ENCODE data around the gene DMKN.
"Not testable (repeated sequence)": the region's sequence is repeated elsewhere in the genome, so short reads cannot be mapped to it uniquely, and the experiment has no call there.

Gene DMKN

GRCh38 chr19:35462476-35462953 lies 50.9 kb downstream of the DMKN start:
- DNase-seq (ENCODE audit: low read depth, low spot score) = no peak

DNA sequence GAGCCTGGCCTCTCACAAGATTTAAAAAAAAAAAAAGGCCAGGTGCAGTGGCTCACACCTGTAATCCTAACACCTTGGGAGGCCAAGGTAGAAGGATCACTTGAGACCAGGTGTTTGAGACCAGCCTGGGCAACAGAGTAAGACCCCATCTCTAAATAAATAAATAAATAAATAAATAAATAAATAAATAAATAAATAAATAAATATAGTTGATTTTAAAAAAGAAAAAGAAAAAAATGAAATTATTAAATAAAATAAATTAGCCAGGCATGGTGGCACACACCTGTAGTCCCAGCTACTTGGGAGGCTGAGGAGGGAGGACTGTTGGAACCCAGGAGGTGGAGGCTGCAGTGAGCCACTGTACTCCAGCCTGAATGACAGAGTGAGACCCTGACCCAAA lies 51.7 kb downstream of the DMKN start:
- DNase-seq (ENCODE audit: low read depth, low spot score) = not testable (repeated sequence)

DNA sequence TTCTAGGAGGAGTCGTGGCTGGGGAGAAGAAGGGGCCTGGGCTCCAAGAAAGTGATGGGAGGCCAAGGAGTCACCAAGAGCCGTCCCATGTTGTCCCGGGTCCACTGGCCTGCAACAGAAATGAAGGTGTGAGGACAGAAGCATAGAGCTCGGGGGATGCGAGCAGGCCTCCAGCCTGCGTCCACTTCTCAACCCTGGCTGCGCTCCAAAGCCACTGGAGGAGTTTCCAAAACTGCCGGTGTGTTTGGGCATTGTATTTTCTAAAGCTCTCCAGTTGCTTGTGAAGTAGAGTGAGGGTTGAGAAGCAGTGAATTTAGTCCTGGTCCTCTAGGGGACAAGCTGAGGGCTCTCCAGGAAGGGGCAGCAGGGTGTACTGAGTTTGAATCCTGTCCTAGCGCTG lies 52.4 kb downstream of the DMKN start:
- DNase-seq (ENCODE audit: low read depth, low spot score) = no peak

- no peak for DNase-seq (ENCODE audit: low read depth, low spot score)
Observed at GRCh38 chr19:35460608-35461007, 52.8 kb downstream of the DMKN start.

DNA sequence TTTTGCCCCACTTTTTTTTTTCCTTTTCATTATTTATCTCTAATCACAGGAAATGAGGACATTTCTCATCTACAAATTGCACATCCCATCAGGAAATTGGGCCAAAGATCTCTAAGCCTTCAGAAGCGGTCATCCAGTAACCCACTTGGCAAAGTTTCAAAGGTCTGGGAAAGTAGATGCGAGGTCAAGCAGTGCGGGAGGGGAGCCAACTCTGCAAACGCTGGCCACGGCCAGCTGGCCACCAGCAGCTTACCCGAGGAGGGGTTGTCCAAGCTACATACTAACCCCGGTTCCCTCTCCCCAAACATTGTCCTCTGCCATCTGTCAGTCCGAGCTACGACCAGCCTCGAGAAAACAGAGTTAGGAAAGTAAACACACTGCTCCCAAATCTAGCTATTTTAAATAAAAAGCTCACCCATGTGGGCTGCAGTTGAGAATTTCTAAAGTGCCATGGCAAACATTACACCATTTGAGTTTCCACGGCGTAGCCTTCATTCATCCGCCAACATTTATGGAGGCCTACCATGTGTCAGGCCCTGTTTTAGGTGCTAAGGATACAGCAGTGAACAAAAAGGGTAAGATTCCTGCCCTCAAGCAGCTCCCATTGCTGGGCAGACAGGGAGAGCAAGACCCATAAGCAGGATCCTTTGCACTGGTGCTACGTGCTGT lies 53.9 kb downstream of the DMKN start:
- DNase-seq (ENCODE audit: low read depth, low spot score) = no peak

GRCh38 chr19:35458731-35459391 lies 54.6 kb downstream of the DMKN start:
- no peak for DNase-seq (ENCODE audit: low read depth, low spot score)

- no peak for DNase-seq (ENCODE audit: low read depth, low spot score)
Observed at GRCh38 chr19:35458192-35458591, 55.3 kb downstream of the DMKN start.

DNA sequence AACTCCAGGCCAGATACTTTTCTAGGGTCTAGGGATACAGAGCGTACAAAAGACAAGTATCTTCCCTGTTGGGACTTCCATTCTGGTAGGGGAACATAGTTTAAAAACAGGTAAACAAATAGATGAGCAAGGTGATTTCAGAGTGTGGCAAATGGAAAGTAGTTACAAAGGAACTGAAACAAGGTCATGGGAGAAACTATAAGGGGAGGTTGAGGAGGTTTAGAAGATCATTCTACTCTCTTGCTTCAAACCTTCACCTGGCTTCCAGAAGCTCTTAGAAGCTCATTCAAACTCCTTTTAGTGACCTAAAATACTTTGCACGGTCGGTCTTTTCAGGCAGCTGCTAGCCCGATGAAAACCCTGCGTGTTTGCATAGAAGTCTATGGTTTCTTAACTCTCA lies 56.3 kb downstream of the DMKN start:
- DNase-seq (ENCODE audit: low read depth, low spot score) = no peak

GRCh38 chr19:35455616-35456201 lies 57.7 kb downstream of the DMKN start:
- DNase-seq (ENCODE audit: low read depth, low spot score) = no peak

DNA sequence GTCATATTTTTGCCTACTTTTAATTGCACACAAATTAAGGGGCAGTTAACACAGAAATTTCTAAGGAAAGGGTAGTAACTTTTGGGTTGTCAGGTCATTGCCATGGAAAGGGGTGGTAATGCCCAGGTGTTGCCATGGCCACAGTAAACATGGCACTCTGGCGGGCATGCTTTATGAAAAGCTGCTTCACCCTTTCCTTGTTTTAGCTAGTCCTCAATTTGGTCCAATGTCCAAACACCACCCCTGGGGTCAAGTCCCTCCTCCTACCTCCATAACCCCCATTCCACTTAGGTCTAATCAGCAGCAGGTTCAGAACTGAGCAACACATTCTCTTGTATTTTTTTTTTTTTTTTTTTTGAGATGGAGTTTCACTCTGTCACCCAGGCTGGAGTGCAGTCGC lies 58.8 kb downstream of the DMKN start:
- DNase-seq (ENCODE audit: low read depth, low spot score) = no peak

- DNase-seq (ENCODE audit: low read depth, low spot score) = no peak
Observed at GRCh38 chr19:35451338-35452096, 61.9 kb downstream of the DMKN start.

DNA sequence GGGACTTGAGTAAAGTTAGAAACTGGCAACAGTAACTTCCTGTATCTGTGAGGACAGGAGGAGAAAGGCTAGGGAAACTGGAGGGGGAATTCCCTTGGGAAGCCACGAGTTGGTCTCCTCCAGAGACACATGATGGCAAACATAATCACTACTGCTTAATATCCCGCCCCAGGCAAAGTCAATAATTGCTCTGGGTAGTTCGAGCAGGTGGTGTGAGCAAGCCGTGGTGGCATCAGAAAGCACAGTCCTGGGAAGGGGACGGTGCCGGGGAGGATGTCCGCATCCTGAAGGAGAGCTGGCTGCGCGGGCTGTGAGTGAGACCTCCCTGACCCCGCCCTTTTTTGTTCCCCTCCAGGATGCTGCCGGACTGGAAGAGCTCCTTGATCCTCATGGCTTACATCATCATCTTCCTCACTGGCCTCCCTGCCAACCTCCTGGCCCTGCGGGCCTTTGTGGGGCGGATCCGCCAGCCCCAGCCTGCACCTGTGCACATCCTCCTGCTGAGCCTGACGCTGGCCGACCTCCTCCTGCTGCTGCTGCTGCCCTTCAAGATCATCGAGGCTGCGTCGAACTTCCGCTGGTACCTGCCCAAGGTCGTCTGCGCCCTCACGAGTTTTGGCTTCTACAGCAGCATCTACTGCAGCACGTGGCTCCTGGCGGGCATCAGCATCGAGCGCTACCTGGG lies 63.9 kb downstream of the DMKN start:
- DNase-seq (ENCODE audit: low read depth, low spot score) = no peak

DNA sequence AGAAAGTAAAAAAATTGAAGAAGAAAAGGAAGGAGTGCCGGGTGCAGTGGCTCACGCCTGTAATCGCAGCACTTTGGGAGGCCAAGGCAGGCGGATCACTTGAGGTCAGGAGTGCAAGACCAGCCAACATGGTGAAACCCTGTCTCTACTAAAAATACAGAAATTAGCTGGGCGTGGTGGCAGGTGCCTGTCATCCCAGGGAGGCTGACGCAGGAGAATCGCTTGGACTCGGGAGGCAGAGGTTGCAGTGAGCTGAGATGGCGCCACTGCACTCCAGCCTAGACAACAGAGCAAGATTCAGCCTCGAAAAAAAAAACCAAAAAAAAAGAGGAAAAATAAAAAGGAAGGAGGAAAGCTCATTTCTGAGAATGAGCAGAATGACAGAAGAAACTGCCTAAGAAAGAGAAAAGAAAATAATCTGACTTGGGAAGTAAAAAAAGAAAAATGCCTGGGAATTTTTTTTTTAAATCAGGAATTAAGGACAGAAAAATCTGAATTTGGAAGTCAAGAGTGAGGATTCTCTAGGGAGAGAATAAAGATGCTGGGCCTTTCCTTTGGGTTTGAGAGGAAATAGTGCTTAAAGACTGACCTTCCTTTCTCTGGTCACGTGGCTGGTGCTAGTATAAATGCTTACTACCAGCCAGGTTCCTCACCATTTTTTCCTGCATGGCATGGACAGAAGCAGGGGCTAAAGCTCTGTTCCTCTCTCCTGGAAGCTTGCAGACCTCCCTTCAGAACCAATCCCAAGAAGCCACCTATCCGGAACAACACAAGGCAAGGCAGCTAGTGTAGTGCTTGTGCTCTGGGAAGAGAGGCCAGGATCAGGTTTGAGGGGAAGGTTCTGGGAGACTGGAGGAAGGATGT lies 65.6 kb downstream of the DMKN start, which contains the start of gene FFAR2:
Gene FFAR2 (plus strand): TSS at position 652 of the 864 bp plus-strand sequence. CDS start 1,458 bp downstream, outside the sequence.
- no peak for DNase-seq (ENCODE audit: low read depth, low spot score)

Measured in brain pericyte (primary cell).